HFF-Myc (cell line): Measurements from ENCODE around the gene SYNJ2.

Experiments used
- DNase-seq: peaks from one replicate; pipeline ENCODE4 v3.0.0-alpha.2; 2011; ENCODE audit warnings: low read depth; ENCODE audit errors: extremely low read depth
- H3K4me3 ChIP-seq: replicated peaks from 2 replicates; pipeline ENCODE4 v1.5.1; 2011; ENCODE audit warnings: low read depth, mild to moderate bottlenecking, control low read depth, low read length
- CTCF ChIP-seq: IDR thresholded peaks from 2 replicates; pipeline ENCODE4 v1.5.1; 2012; ENCODE audit warnings: mild to moderate bottlenecking, low read depth, low read length, control low read depth; ENCODE audit errors: missing control alignments

Gene SYNJ2

DNA sequence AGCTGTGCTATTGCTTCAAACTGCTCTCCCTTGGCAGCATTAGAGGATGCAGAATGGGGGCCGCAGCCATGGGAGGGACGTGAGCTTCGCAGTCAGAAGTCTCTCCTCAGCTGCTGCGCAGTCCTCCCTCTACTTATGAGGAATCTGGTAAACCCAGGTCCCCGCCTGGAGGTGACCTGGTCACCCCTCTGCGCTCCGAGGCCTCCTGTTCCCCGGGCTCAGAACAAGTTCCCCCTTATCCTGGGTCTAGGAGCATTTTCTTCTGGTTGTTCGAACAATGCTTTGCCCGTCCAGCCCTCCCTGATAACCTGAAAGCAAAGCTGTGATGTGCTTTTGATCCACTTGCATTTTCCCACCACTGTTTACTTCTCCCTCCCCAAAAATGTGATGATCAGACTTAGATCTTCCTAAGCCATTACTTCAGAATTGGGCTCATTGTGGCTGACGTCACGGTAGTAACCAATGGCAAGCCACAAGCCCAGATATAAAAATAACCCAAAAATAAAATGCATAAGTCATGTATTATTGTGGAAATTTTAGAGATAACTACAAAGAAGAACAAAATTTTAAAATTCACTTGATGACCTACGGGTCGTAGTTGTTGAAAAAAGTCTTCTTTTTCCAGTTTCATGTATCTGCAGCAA is 105.7 kb downstream of the SYNJ2 start:
- DNase-seq, result no peak
- no peak for TF ChIP-seq CTCF
- H3K4me3 ChIP-seq, result no peak overlapping the region

DNA sequence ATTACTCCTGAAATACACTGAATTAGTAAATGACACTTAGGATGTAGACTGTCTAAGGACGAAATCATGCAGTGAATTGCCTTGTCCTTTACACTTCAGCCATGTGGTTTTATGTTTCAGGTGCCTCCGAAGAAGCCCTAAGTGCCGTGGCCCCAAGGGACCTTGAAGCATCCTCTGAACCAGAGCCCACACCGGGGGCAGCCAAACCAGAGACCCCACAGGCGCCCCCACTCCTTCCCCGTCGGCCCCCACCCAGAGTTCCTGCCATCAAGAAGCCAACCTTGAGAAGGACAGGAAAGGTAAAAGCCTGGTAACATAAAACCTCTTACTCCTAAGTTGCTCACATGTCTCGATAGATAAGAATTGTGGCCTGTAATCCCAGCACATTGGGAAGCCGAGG is 111.1 kb downstream of the SYNJ2 start:
- no peak for TF ChIP-seq CTCF
- no peak overlapping the region for H3K4me3 ChIP-seq
- no peak for DNase-seq

DNA sequence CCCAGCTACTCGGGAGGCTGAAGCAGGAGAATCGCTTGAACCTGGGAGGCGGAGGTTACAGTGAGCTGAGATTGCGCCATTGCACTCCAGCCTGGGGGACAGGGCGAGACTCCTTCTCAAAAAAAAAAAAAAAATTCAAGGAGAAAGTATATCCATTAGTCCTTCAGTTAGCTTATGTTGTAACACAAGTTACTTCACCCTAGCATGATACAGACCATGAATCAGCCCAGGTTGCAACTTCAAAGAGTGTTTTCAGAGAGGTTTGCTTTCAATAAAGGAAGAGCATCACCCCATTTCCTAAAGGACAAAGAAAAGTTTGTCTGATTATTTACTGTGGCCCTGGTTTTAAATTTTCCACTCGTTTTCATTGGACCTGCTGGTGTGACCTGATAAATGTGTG is 113.4 kb downstream of the SYNJ2 start:
- H3K4me3 ChIP-seq, result no peak overlapping the region
- DNase-seq, result no peak
- TF ChIP-seq CTCF, result no peak

DNA sequence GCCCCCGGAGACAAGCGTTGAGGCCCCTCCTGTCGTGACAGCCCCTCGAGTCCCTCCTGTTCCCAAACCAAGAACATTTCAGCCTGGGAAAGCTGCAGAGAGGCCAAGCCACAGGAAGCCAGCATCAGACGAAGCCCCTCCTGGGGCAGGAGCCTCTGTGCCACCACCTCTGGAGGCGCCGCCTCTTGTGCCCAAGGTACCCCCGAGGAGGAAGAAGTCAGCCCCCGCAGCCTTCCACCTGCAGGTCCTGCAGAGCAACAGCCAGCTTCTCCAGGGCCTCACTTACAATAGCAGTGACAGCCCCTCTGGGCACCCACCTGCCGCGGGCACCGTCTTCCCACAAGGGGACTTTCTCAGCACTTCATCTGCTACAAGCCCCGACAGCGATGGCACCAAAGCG is 114.0 kb downstream of the SYNJ2 start:
- DNase-seq, result no peak
- no peak for TF ChIP-seq CTCF
- H3K4me3 ChIP-seq, result no peak overlapping the region

GRCh38 chr6:158103228-158103627 is 121.6 kb downstream of the SYNJ2 start:
- DNase-seq, result no peak
- no peak for TF ChIP-seq CTCF
- no peak overlapping the region for H3K4me3 ChIP-seq

GRCh38 chr6:158104696-158105095 is 123.0 kb downstream of the SYNJ2 start:
- DNase-seq, result no peak
- TF ChIP-seq CTCF, result no peak
- H3K4me3 ChIP-seq, result no peak overlapping the region

DNA sequence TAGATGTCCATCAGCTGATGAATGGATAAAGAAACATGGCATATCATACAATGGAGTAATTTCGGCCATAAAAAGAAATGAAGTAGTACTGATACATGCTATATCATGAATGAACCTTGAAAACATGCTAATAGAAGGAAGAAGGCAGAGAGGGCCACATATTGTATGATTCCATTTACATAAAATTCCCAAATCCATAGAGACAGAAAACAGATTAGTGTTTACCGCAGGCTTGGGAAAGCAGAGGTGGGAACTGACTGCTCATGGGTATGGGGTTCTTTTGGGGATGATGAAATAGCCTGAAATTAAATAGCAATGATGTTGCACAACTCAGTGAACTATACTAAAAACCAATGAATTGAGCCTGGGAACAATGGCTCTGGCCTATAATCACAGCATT is 128.1 kb downstream of the SYNJ2 start:
- no peak overlapping the region for H3K4me3 ChIP-seq
- no peak for TF ChIP-seq CTCF
- DNase-seq, result no peak
